ENCODE results near the gene CCDC138.

DNA sequence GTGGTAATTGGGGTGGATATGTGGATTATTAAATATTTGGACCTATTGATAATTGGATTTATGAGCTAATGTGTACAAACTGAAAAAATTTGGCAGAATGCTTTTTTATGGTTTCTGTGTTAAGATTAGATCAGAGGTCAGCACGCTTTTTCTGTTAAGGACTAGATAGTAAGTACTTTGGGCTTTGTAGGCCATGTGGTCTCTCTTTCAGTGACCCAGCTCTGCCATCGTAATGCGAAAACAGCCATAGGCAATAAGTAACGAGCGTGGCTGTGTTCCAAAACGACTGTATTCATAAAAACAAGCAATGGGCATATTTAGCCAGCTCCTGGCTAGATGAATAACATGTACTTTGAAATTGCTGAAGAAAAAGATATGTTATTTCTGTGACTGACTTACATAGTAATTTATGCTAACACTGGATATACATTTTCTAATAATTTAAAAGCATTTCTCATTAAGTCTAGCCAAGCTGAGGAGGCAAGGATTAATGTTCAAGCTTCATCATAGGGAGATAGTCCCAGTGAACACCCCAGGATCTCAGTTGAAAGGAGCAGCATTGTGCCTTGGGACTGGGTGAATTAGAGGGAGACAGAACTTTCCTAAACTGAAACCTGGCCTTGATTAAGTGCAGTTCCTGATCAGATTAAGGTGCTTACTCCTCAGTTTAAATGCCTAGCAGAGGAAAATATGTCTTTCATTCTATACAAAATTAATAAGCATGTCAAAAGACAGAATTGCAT is 20.0 kb downstream of the CCDC138 start:
- TF ChIP-seq POLR2AphosphoS5 (IDR thresholded peaks at IDR 0.05; ENCODE audit: borderline replicate concordance, low read depth, low read length) (no peak), EZH2 (IDR thresholded peaks at IDR 0.05) (no peak)

Measured in SK-N-MC (cell line).